Mesenchymal stem cell (in vitro differentiated cells and primary cell): Measurements from ENCODE around the gene CADM1.
A peak's percentile ranks its signal among the peaks of the same experiment; 100 is the strongest.

Experiments used
- DNase-seq: peaks from one replicate; pipeline ENCODE4 v3.0.0-alpha.2; 2013
- H2AFZ ChIP-seq: one replicate; pipeline ENCODE4 v1.6.1; 2013; ENCODE audit warnings: low read depth, mild to moderate bottlenecking, control low read depth, inconsistent platforms, low read length, moderate library complexity
- H2AK5ac ChIP-seq: 2 replicates; pipeline ENCODE4 v1.6.1; 2013; ENCODE audit warnings: low read length, moderate library complexity, mild to moderate bottlenecking, inconsistent platforms; ENCODE audit not compliant: severe bottlenecking
- H2BK120ac ChIP-seq: one replicate; pipeline ENCODE4 v1.6.1; 2013; ENCODE audit warnings: low read depth, mild to moderate bottlenecking, inconsistent platforms, low read length, moderate library complexity
- H2BK12ac ChIP-seq, 2 experiments: one replicate each; pipeline ENCODE4 v1.6.1; 2013; ENCODE audit warnings: inconsistent platforms in 2 of 2, low read length in 2 of 2, mild to moderate bottlenecking in 2 of 2, moderate library complexity in 2 of 2, control low read depth in 1 of 2
- H2BK15ac ChIP-seq: one replicate; pipeline ENCODE4 v1.6.1; 2013; ENCODE audit warnings: mild to moderate bottlenecking, low read depth, inconsistent platforms; ENCODE audit not compliant: poor library complexity, severe bottlenecking
- H2BK5ac ChIP-seq: 2 replicates; pipeline ENCODE4 v1.6.1; 2013; ENCODE audit warnings: low read depth, mild to moderate bottlenecking, low read length, control low read depth, inconsistent platforms; ENCODE audit not compliant: poor library complexity, severe bottlenecking
- H3K14ac ChIP-seq, 2 experiments: one replicate each; pipeline ENCODE4 v1.6.1; 2013; ENCODE audit warnings: inconsistent platforms in 2 of 2, low read length in 2 of 2, control low read depth in 1 of 2, mild to moderate bottlenecking in 1 of 2, moderate library complexity in 1 of 2
- H3K18ac ChIP-seq, 2 experiments: one replicate each; pipeline ENCODE4 v1.6.1; 2013; ENCODE audit warnings: inconsistent platforms in 2 of 2, low read length in 2 of 2, control low read depth in 1 of 2, low read depth in 1 of 2, mild to moderate bottlenecking in 1 of 2
- H3K23ac ChIP-seq, 2 experiments: one replicate each; pipeline ENCODE4 v1.6.1; 2013; ENCODE audit warnings: inconsistent platforms in 2 of 2, low read length in 2 of 2, mild to moderate bottlenecking in 2 of 2, moderate library complexity in 2 of 2, control low read depth in 1 of 2
- H3K27ac ChIP-seq: 2 replicates; pipeline ENCODE4 v1.5.1; 2013; ENCODE audit warnings: mild to moderate bottlenecking, moderate library complexity, low read length, control low read depth, inconsistent platforms; ENCODE audit not compliant: poor library complexity, severe bottlenecking
- H3K27me3 ChIP-seq, 2 experiments: 2 replicates each; pipeline versions ENCODE4 v1.6.1 to v1.7.0; 2013; ENCODE audit warnings: low read length in 2 of 2, mild to moderate bottlenecking in 2 of 2, moderate library complexity in 2 of 2, control low read depth in 1 of 2, inconsistent platforms in 1 of 2; ENCODE audit not compliant: control insufficient read depth in 1 of 2, insufficient read depth in 1 of 2
- H3K36me3 ChIP-seq, 2 experiments: 2 replicates each; pipeline versions ENCODE4 v1.6.1 to v1.7.0; 2013; ENCODE audit warnings: low read length in 2 of 2, control low read depth in 1 of 2, inconsistent platforms in 1 of 2, low read depth in 1 of 2, mild to moderate bottlenecking in 1 of 2; ENCODE audit not compliant: insufficient read depth in 2 of 2, control insufficient read depth in 1 of 2
- H3K4ac ChIP-seq, 2 experiments: one replicate each; pipeline ENCODE4 v1.6.1; 2013; ENCODE audit warnings: inconsistent platforms in 2 of 2, low read length in 2 of 2, mild to moderate bottlenecking in 2 of 2, moderate library complexity in 2 of 2, control low read depth in 1 of 2, low read depth in 1 of 2
- H3K4me1 ChIP-seq: 2 replicates; pipeline ENCODE4 v1.6.1; 2013; ENCODE audit warnings: low read depth, low read length, control low read depth; ENCODE audit not compliant: control insufficient read depth, insufficient read depth
- H3K4me2 ChIP-seq: 2 replicates; pipeline ENCODE4 v1.6.1; 2013; ENCODE audit warnings: low read length, mild to moderate bottlenecking, inconsistent platforms; ENCODE audit not compliant: poor library complexity, severe bottlenecking
- H3K4me3 ChIP-seq, 2 experiments: 2 replicates each; pipeline versions ENCODE4 v1.5.1 to v1.7.0; 2013; ENCODE audit warnings: low read length in 2 of 2, mild to moderate bottlenecking in 2 of 2, control low read depth in 1 of 2, low read depth in 1 of 2; ENCODE audit not compliant: insufficient read depth in 1 of 2
- H3K79me1 ChIP-seq: replicated peaks from 2 replicates; pipeline ENCODE4 v1.6.1; 2013; ENCODE audit warnings: mild to moderate bottlenecking, control low read depth, low read length, inconsistent platforms; ENCODE audit not compliant: poor library complexity, severe bottlenecking
- H3K9ac ChIP-seq: 2 replicates; pipeline ENCODE4 v1.7.0; 2013; ENCODE audit warnings: mild to moderate bottlenecking, low read length, moderate library complexity
- H3K9me3 ChIP-seq: 2 replicates; pipeline ENCODE4 v1.7.0; 2013; ENCODE audit warnings: mild to moderate bottlenecking, low read length; ENCODE audit not compliant: control insufficient read depth
- H4K8ac ChIP-seq: one replicate; pipeline ENCODE4 v1.6.1; 2013; ENCODE audit warnings: inconsistent platforms, mild to moderate bottlenecking, low read length, moderate library complexity
- H4K91ac ChIP-seq: one replicate; pipeline ENCODE4 v1.6.1; 2013; ENCODE audit warnings: mild to moderate bottlenecking, low read length, inconsistent platforms
- WGBS: methylation state at CpG from one replicate; pipeline ENCODE4 v1.1.7; 2013; ENCODE audit warnings: mixed read lengths; 5-methylcytosine and 5-hydroxymethylcytosine counted together

The CADM1 gene

GRCh38 chr11:115197433-115197832, 306.8 kb downstream of the CADM1 start:
- H3K36me3 ChIP-seq = no peaks in the 10 kb centered on the region
- H3K27me3 ChIP-seq = no peaks in the 10 kb centered on the region
- no CpG with 5 or more reads among the region's 1 CpG for WGBS
- H3K79me1 ChIP-seq = peaks cover 2% of the 10 kb centered on the region
- no peak overlapping the region for H2BK120ac ChIP-seq
- H4K91ac ChIP-seq = no peak overlapping the region
- no peak overlapping the region for H2BK5ac ChIP-seq
- H3K4ac ChIP-seq = no peak overlapping the region
- H3K23ac ChIP-seq = no peak overlapping the region
- no peak overlapping the region for H4K8ac ChIP-seq
- H3K4me3 ChIP-seq = no peak overlapping the region
- no peak overlapping the region for H3K27ac ChIP-seq
- H3K9ac ChIP-seq = no peak overlapping the region
- DNase-seq = no peak
- H3K18ac ChIP-seq = no peak overlapping the region
- no peak overlapping the region for H2AK5ac ChIP-seq
- H3K14ac ChIP-seq = no peak overlapping the region
- H2BK15ac ChIP-seq = no peak overlapping the region
- H3K4me2 ChIP-seq = no peak overlapping the region
- H3K9me3 ChIP-seq = no peaks in the 10 kb centered on the region
- H2AFZ ChIP-seq = no peak overlapping the region
- H3K4me1 ChIP-seq = peaks cover 10% of the 10 kb centered on the region
- H2BK12ac ChIP-seq = no peak overlapping the region

- DNase-seq = no peak
- Histone ChIP-seq H4K8ac (no peak overlapping the region), H4K91ac (no peak overlapping the region), H2BK12ac (no peak overlapping the region), H2AFZ (no peak overlapping the region), H3K18ac (no peak overlapping the region), H3K36me3 (no peaks in the 10 kb centered on the region), H2BK120ac (no peak overlapping the region), H3K4me2 (no peak overlapping the region), H3K14ac (no peak overlapping the region), H3K23ac (no peak overlapping the region), H3K4ac (no peak overlapping the region), H3K9me3 (no peaks in the 10 kb centered on the region), H3K9ac (no peak overlapping the region), H3K27me3 (no peaks in the 10 kb centered on the region), H2AK5ac (peak overlapping the region; percentile 77), H3K79me1 (peaks cover 2% of the 10 kb centered on the region), H3K4me1 (peaks cover 10% of the 10 kb centered on the region), H2BK15ac (no peak overlapping the region), H2BK5ac (no peak overlapping the region), H3K27ac (peak overlapping the region; percentile 55), H3K4me3 (no peak overlapping the region)
- 84% methylated on average over 3 of the region's 3 CpGs for WGBS
Observed at GRCh38 chr11:115197031-115197430, 307.2 kb downstream of the CADM1 start.

- Histone ChIP-seq H3K36me3 (no peaks in the 10 kb centered on the region), H3K4me2 (no peak overlapping the region), H2AK5ac (no peak overlapping the region), H3K4ac (no peak overlapping the region), H3K23ac (no peak overlapping the region), H2BK120ac (no peak overlapping the region), H3K9ac (no peak overlapping the region), H3K79me1 (peaks cover 2% of the 10 kb centered on the region), H4K8ac (no peak overlapping the region), H3K9me3 (no peaks in the 10 kb centered on the region), H2BK5ac (no peak overlapping the region), H3K27ac (no peak overlapping the region), H3K27me3 (no peaks in the 10 kb centered on the region), H3K4me3 (no peak overlapping the region), H2BK15ac (no peak overlapping the region), H3K18ac (no peak overlapping the region), H3K4me1 (peaks cover 7% of the 10 kb centered on the region), H2AFZ (no peak overlapping the region), H2BK12ac (no peak overlapping the region), H4K91ac (no peak overlapping the region), H3K14ac (no peak overlapping the region)
- WGBS = 87% methylated on average over 5 of the region's 5 CpGs
- no peak for DNase-seq
Observed at GRCh38 chr11:115194802-115195110, 309.5 kb downstream of the CADM1 start.

- H3K14ac ChIP-seq = no peak overlapping the region
- no peak overlapping the region for H3K4ac ChIP-seq
- DNase-seq = peak; percentile 27
- H3K27me3 ChIP-seq = no peaks in the 10 kb centered on the region
- no peak overlapping the region for H3K4me3 ChIP-seq
- peak overlapping the region; percentile 17 for H3K27ac ChIP-seq
- H2BK5ac ChIP-seq = no peak overlapping the region
- no peak overlapping the region for H3K23ac ChIP-seq
- H3K36me3 ChIP-seq = no peaks in the 10 kb centered on the region
- H2AK5ac ChIP-seq = no peak overlapping the region
- no peak overlapping the region for H3K18ac ChIP-seq
- no peak overlapping the region for H4K91ac ChIP-seq
- no peak overlapping the region for H2BK120ac ChIP-seq
- no peak overlapping the region for H3K9ac ChIP-seq
- H4K8ac ChIP-seq = no peak overlapping the region
- H3K4me1 ChIP-seq = peaks cover 7% of the 10 kb centered on the region
- no peak overlapping the region for H2BK15ac ChIP-seq
- H2AFZ ChIP-seq = no peak overlapping the region
- H3K4me2 ChIP-seq = no peak overlapping the region
- no peaks in the 10 kb centered on the region for H3K9me3 ChIP-seq
- peaks cover 2% of the 10 kb centered on the region for H3K79me1 ChIP-seq
- WGBS = 75% methylated on average over 11 of the region's 15 CpGs
- no peak overlapping the region for H2BK12ac ChIP-seq
Observed at GRCh38 chr11:115193914-115194801, 310.1 kb downstream of the CADM1 start.
